BLaER1 treated with 17β-estradiol and CSF1 and Interleukin-3, amounts not matched to agents 10 nM and 100 nM (cell line): ENCODE measurements around the gene CSNK2A1.
A peak's percentile ranks its signal among the peaks of the same experiment; 100 is the strongest.

Experiments used
- H3K27ac ChIP-seq, 11 experiments: shearing (Covaris generic); formaldehyde crosslinking; 2 replicates each; pipeline ENCODE4 v1.8.1; 2022
- H3K27me3 ChIP-seq, 11 experiments: shearing (Covaris generic); formaldehyde crosslinking; 2 replicates each; pipeline ENCODE4 v1.8.1; 2022
- H3K36me3 ChIP-seq, 11 experiments: shearing (Covaris generic); formaldehyde crosslinking; 2 replicates each; pipeline ENCODE4 v1.8.1; 2022
- H3K4me1 ChIP-seq, 10 experiments: shearing (Covaris generic); formaldehyde crosslinking; 2 replicates each; pipeline ENCODE4 v1.8.1; 2022
- H3K4me2 ChIP-seq, 11 experiments: shearing (Covaris generic); formaldehyde crosslinking; 2 replicates each; pipeline ENCODE4 v1.8.1; 2022
- H3K4me3 ChIP-seq, 10 experiments: shearing (Covaris generic); formaldehyde crosslinking; 2 replicates each; pipeline ENCODE4 v1.8.1; 2022
- H3K9ac ChIP-seq, 11 experiments: shearing (Covaris generic); formaldehyde crosslinking; 2 replicates each; pipeline ENCODE4 v1.8.1; 2022
- H3K9me3 ChIP-seq, 11 experiments: shearing (Covaris generic); formaldehyde crosslinking; replicated peaks in 1 of 11; 2 replicates each; pipeline ENCODE4 v1.8.1; 2022
- H4K20me1 ChIP-seq, 11 experiments: shearing (Covaris generic); formaldehyde crosslinking; 2 replicates each; pipeline ENCODE4 v1.8.1; 2022
- Cebpa-rat ChIP-seq, 11 experiments: shearing (Covaris generic); IDR thresholded peaks; 2 replicates each; pipeline ENCODE4 v1.8.1; 2022

CSNK2A1 gene

GRCh38 chr20:577167-577791 lies 33.7 kb upstream of the CSNK2A1 start:
- no peaks in the 10 kb centered on the region for H3K36me3 ChIP-seq
- H3K27me3 ChIP-seq, result peaks cover 0 to 10% (median 0%) of the 10 kb centered on the region in 11 experiments; a peak in 2 of 22 replicates
- no peaks in the 10 kb centered on the region; a peak in 2 of 22 replicates for H4K20me1 ChIP-seq
- H3K4me3 ChIP-seq, result no peak overlapping the region
- H3K9ac ChIP-seq, result no peak overlapping the region
- no peak overlapping the region for H3K27ac ChIP-seq
- no peaks in the 10 kb centered on the region for H3K9me3 ChIP-seq
- no peak for TF ChIP-seq Cebpa-rat (IDR thresholded peaks at IDR 0.05)
- H3K4me2 ChIP-seq, result no peak overlapping the region
- peaks cover 0 to 11% (median 4%) of the 10 kb centered on the region in 10 experiments; a peak in 13 of 20 replicates for H3K4me1 ChIP-seq

DNA sequence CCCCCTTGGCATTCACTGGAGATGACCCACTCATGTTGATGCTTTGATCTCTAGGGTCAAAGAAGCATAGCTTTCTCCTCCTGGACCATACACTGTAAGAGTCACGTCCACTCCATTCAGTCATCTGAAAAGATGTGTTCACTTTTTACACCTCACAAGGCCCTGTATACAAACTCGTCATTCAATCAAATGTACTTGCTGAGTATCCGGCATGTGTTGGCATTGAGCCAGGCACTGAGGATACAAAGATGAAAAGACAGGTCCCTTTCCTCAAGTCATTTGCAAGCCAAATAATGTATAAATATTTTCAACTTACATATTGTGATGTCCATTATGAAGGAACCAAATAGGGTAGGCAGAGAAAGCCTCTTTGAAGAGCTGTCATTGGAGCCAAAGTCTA lies 32.6 kb upstream of the CSNK2A1 start:
- H3K4me2 ChIP-seq, result no peak overlapping the region
- peaks cover 0 to 10% (median 0%) of the 10 kb centered on the region in 11 experiments; a peak in 2 of 22 replicates for H3K27me3 ChIP-seq
- no peaks in the 10 kb centered on the region for H3K36me3 ChIP-seq
- no peak for TF ChIP-seq Cebpa-rat (IDR thresholded peaks at IDR 0.05)
- no peaks in the 10 kb centered on the region for H3K9me3 ChIP-seq
- H3K9ac ChIP-seq, result no peak overlapping the region
- H3K4me3 ChIP-seq, result no peak overlapping the region
- no peaks in the 10 kb centered on the region; a peak in 2 of 22 replicates for H4K20me1 ChIP-seq
- H3K27ac ChIP-seq, result no peak overlapping the region
- peaks cover 0 to 16% (median 8%) of the 10 kb centered on the region in 10 experiments; a peak in 12 of 20 replicates for H3K4me1 ChIP-seq

DNA sequence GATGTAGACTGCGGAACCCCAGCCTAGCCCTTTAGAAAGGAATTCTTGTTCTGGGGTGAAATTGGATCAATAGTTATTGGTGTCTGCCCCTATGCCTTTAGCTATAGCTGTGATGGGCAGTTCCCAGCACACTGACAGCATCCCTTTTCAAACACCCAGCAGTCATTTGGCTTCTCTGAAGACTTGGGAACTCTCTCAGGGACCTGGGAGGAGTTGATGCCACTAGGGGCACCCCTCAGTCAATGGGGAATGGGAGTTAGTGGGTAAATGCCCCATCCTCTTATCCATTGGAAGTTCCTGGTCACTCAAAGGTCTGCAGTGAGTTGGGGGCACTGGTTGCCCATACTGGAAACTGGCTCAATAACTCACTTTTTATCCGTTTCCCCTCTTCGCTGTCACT lies 31.6 kb upstream of the CSNK2A1 start:
- peaks cover 0 to 10% (median 0%) of the 10 kb centered on the region in 11 experiments; a peak in 2 of 22 replicates for H3K27me3 ChIP-seq
- H3K4me2 ChIP-seq, result no peak overlapping the region
- H3K9me3 ChIP-seq, result no peaks in the 10 kb centered on the region
- no peaks in the 10 kb centered on the region; a peak in 2 of 22 replicates for H4K20me1 ChIP-seq
- TF ChIP-seq Cebpa-rat (IDR thresholded peaks at IDR 0.05), result no peak
- H3K36me3 ChIP-seq, result no peaks in the 10 kb centered on the region
- H3K27ac ChIP-seq, result no peak overlapping the region
- H3K4me1 ChIP-seq, result peaks cover 0 to 15% (median 8%) of the 10 kb centered on the region in 10 experiments; a peak in 12 of 20 replicates
- H3K4me3 ChIP-seq, result no peak overlapping the region
- no peak overlapping the region for H3K9ac ChIP-seq

- Histone ChIP-seq H3K4me3 (no peak overlapping the region), H3K9me3 (no peaks in the 10 kb centered on the region), H3K27ac (no peak overlapping the region), H3K4me2 (no peak overlapping the region), H4K20me1 (no peaks in the 10 kb centered on the region; a peak in 2 of 22 replicates), H3K36me3 (no peaks in the 10 kb centered on the region), H3K27me3 (peaks cover 0 to 10% (median 0%) of the 10 kb centered on the region in 11 experiments; a peak in 2 of 22 replicates), H3K9ac (no peak overlapping the region), H3K4me1 (peaks cover 0 to 13% (median 8%) of the 10 kb centered on the region in 10 experiments; a peak in 12 of 20 replicates)
- TF ChIP-seq Cebpa-rat (IDR thresholded peaks at IDR 0.05), result no peak
Measured at GRCh38 chr20:574297-574942, 30.8 kb upstream of the CSNK2A1 start.

DNA sequence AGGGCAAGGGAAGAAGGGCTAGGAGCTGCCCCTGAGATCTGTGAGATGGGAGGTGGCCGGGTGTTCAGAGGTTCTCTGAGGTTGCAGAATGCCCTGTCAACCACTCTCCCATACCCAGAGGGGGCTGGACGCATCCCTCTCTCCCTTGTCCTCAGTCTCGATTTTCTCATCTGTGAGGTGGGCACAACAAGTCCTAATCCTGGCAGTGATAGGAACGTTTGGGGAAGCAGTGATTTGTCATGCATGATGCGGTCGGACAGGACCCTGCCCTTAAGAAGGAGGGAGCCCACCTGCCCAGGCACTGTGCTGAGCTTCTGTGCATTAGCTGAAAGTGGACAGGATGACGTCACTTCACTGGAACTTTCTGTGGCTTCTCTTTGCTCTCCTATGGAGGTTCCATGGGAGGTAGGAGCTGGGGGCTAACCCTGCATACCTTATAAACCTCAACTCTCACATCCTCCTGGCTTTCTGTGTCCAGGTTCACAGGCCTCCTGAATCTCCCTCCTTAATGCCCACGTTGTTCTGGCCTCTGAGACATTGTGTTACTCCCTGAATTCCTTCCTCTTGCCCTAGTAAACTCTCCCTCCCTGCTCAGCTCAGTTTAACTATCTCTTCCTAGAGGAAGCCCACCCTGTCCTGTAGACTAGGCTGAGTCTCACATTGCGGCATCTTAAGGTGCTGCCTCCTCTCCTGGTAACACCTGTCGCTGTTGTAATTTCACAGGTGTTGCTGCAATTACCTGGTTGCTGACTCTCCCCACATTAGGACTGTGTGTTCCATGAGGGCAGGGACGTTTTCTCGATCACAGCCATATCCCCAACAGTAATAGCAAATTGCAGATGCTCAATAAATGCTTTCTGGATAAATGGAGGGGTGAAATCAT lies 30.1 kb upstream of the CSNK2A1 start:
- H3K4me3 ChIP-seq, result no peak overlapping the region
- no peak for TF ChIP-seq Cebpa-rat (IDR thresholded peaks at IDR 0.05)
- no peaks in the 10 kb centered on the region for H3K36me3 ChIP-seq
- no peak overlapping the region for H3K9ac ChIP-seq
- no peaks in the 10 kb centered on the region for H3K9me3 ChIP-seq
- H3K27me3 ChIP-seq, result peaks cover 0 to 10% (median 0%) of the 10 kb centered on the region in 11 experiments; a peak in 2 of 22 replicates
- H4K20me1 ChIP-seq, result no peaks in the 10 kb centered on the region; a peak in 2 of 22 replicates
- H3K4me1 ChIP-seq, result peaks cover 0 to 17% (median 9%) of the 10 kb centered on the region in 10 experiments; a peak in 14 of 20 replicates
- no peak overlapping the region for H3K27ac ChIP-seq
- no peak overlapping the region for H3K4me2 ChIP-seq

- peaks cover 0 to 10% (median 0%) of the 10 kb centered on the region in 11 experiments; a peak in 2 of 22 replicates for H3K27me3 ChIP-seq
- peak overlapping the region in 5 of 11 experiments; percentile 40 to 55 (median 51); a peak in 9 of 22 replicates for H3K4me2 ChIP-seq
- no peak overlapping the region for H3K9ac ChIP-seq
- no peaks in the 10 kb centered on the region for H3K9me3 ChIP-seq
- H3K4me1 ChIP-seq, result peaks cover 0 to 26% (median 18%) of the 10 kb centered on the region in 10 experiments; a peak in 15 of 20 replicates
- no peak overlapping the region for H3K27ac ChIP-seq
- H3K36me3 ChIP-seq, result no peaks in the 10 kb centered on the region
- no peak overlapping the region for H3K4me3 ChIP-seq
- no peaks in the 10 kb centered on the region; a peak in 2 of 22 replicates for H4K20me1 ChIP-seq
- TF ChIP-seq Cebpa-rat (IDR thresholded peaks at IDR 0.05), result no peak
Measured at GRCh38 chr20:572727-573126, 29.1 kb upstream of the CSNK2A1 start.

DNA sequence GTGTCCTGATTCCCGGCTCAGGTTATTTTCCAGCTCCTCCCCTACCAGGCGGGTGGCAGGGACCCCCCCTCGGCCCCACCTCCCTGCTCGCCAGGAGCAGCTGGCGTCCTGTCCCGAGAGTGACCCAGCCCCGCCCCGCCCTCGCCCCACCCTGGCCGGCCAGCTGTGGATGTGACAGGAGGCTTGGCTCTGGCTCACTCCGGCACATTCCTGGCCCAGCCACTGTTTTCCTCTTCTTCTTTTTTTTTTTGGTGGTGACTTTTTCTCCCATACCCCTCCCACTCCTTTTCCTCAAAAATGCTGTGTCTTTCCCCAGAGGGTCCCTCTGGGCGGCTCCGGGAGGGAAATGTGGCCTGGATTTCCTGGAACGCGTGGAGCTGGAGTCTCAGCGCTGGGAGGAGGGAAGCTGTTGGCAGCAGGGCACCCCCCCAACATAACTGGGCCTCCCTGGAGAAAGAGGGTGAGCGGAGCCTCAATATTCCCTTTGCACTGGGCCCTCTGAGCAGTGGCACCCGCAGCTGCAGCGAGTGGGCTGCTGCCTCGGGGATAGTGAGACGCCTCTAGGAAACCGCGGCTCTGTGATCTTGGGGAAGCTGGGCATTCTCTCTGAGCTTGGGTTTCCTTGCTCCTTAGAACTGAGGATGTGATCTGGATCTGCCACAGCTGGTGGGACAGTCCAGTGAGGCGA lies 28.3 kb upstream of the CSNK2A1 start:
- no peak overlapping the region for H3K9ac ChIP-seq
- peak overlapping the region in 10 of 11 experiments; percentile 10 to 68 (median 42); a peak in 18 of 22 replicates for H3K4me2 ChIP-seq
- no peak for TF ChIP-seq Cebpa-rat (IDR thresholded peaks at IDR 0.05)
- no peaks in the 10 kb centered on the region for H3K36me3 ChIP-seq
- H4K20me1 ChIP-seq, result no peaks in the 10 kb centered on the region; a peak in 2 of 22 replicates
- H3K4me1 ChIP-seq, result peaks cover 0 to 32% (median 22%) of the 10 kb centered on the region in 10 experiments; a peak in 15 of 20 replicates
- no peaks in the 10 kb centered on the region for H3K9me3 ChIP-seq
- H3K27ac ChIP-seq, result no peak overlapping the region
- no peak overlapping the region for H3K4me3 ChIP-seq
- peaks cover 0 to 10% (median 0%) of the 10 kb centered on the region in 11 experiments; a peak in 2 of 22 replicates for H3K27me3 ChIP-seq

- Histone ChIP-seq H3K9ac (no peak overlapping the region), H4K20me1 (no peaks in the 10 kb centered on the region; a peak in 2 of 22 replicates), H3K9me3 (no peaks in the 10 kb centered on the region), H3K36me3 (no peaks in the 10 kb centered on the region), H3K4me2 (peak overlapping the region in 9 of 11 experiments; percentile 14 to 62 (median 45); a peak in 15 of 22 replicates), H3K4me1 (peaks cover 0 to 32% (median 22%) of the 10 kb centered on the region in 10 experiments; a peak in 15 of 20 replicates), H3K27ac (no peak overlapping the region), H3K27me3 (peaks cover 0 to 10% (median 0%) of the 10 kb centered on the region in 11 experiments; a peak in 2 of 22 replicates), H3K4me3 (no peak overlapping the region)
- TF ChIP-seq Cebpa-rat (IDR thresholded peaks at IDR 0.05), result no peak
Measured at GRCh38 chr20:568673-569415, 25.3 kb upstream of the CSNK2A1 start.
